AG04450 (cell line): Measurements from ENCODE around the gene CARD8. TPM values are rescaled to one million over a fixed set of nuclear protein-coding genes. Genes with fewer than 3 reads are reported as not detected.
A peak's percentile ranks its signal among the peaks of the same experiment; 100 is the strongest.

Source experiments
- CTCF ChIA-PET: fragments of 300-600, 350-600 bp; formaldehyde crosslinking; extraction: SDS; loops from one replicate; lab custom pipeline; 2022; ENCODE audit warnings: antibody characterized with exemption, inconsistent platforms; lab: Charles Lee
- POLR2A ChIA-PET: fragments of 350-600 bp; formaldehyde crosslinking; extraction: SDS; loops from one replicate; lab custom pipeline; 2021; ENCODE audit warnings: antibody characterized with exemption, inconsistent platforms; lab: Yijun Ruan, JAX
- DNase-seq: peaks from one replicate; pipeline ENCODE4 v3.0.0-alpha.2; 2011; ENCODE audit warnings: low read depth, low spot score
- H3K27ac ChIP-seq: one replicate; pipeline ENCODE4 v1.5.1; 2012; ENCODE audit warnings: low read depth, low read length, control low read depth
- H3K27me3 ChIP-seq: one replicate; pipeline ENCODE4 v1.6.0; 2012; ENCODE audit warnings: low read length; ENCODE audit not compliant: control insufficient read depth, insufficient read depth
- H3K4me3 ChIP-seq: 2 replicates; pipeline ENCODE4 v1.5.1; 2011; ENCODE audit warnings: mild to moderate bottlenecking, low read depth, low read length, control low read depth
- H3K9me3 ChIP-seq: 2 replicates; pipeline ENCODE4 v1.5.1; 2012; ENCODE audit warnings: low read length; ENCODE audit not compliant: control insufficient read depth, insufficient read depth
- polyA plus RNA-seq: library from polyadenylated mRNA; depleted of rRNA; stranded (reverse); fragments of >200 nt; gene quantifications from 2 replicates; pipeline ENCODE4 v1.2.3, GENCODE V29; 2011
- TF ChIP-seq, protein P1 (sequence below): IDR thresholded peaks from 2 replicates; pipeline ENCODE4 v1.5.1; 2011; ENCODE audit warnings: low read depth, low read length, control low read depth, inconsistent platforms

CARD8 gene
- polyA plus RNA-seq, 1 experiment: 22.4 TPM

DNA sequence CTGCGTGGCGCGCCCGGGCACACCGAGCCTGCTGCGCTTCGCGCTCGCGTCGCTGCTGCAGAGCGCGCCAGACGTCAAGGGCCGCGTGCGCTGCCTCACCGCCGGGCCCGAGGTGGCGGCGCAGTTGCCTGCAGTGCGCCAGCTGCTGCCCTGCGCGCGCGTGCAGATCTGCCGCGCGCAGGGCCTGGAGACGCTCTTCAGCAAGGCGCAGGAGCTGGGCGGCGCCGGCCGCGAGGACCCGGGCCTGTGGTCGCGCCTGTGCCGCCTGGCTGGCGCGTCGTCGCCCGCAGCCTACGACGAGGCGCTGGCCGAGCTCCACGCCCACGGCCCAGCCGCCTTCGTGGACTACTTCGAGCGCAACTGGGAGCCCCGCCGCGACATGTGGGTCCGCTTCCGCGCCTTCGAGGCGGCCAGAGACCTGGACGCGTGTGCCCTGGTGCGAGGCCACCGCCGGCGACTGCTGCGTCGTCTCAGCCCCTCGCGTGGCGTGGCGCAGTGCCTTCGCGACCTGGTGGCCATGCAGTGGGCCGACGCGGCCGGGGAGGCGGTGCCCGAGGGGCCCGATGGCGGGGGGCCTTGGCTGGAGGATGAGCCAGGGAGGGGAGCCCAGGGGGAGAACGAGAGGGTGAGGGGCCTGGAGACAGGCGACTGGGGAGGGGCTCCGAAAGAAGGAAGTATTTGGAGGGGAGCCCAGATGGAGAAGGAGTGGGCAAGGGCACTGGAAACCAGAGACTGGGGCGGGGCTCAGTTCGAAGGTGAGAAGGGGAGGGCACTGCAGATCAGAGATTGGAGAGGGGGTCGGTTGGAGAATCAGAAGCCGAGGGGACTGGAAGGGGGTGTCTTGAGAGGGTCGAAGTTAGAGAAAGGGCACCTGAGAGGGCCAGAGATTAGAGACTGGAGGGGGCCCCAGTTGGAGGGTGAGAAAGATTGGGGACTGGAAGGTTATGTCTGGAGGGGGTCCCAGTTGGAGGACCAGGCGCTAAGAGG, 60.6 kb downstream of the CARD8 start:
- Histone ChIP-seq H3K9me3 (no peaks in the 10 kb centered on the region; the same call in none of the 2 replicates), H3K4me3 (no peak overlapping the region), H3K27me3 (no peaks in the 10 kb centered on the region), H3K27ac (no peak overlapping the region)
- no peak for DNase-seq
- ChIA-PET CTCF (interaction anchor here (0.6 to 1.5 kb wide), 9 partner anchors 9 to 354 kb away, joined by 3 to 27 read pairs (median 6); partner anchors contain the start of genes LIG1 and ZSWIM9), POLR2A (no interaction called here)
- TF ChIP-seq, protein P1, sequence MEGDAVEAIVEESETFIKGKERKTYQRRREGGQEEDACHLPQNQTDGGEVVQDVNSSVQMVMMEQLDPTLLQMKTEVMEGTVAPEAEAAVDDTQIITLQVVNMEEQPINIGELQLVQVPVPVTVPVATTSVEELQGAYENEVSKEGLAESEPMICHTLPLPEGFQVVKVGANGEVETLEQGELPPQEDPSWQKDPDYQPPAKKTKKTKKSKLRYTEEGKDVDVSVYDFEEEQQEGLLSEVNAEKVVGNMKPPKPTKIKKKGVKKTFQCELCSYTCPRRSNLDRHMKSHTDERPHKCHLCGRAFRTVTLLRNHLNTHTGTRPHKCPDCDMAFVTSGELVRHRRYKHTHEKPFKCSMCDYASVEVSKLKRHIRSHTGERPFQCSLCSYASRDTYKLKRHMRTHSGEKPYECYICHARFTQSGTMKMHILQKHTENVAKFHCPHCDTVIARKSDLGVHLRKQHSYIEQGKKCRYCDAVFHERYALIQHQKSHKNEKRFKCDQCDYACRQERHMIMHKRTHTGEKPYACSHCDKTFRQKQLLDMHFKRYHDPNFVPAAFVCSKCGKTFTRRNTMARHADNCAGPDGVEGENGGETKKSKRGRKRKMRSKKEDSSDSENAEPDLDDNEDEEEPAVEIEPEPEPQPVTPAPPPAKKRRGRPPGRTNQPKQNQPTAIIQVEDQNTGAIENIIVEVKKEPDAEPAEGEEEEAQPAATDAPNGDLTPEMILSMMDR: no peak

DNA sequence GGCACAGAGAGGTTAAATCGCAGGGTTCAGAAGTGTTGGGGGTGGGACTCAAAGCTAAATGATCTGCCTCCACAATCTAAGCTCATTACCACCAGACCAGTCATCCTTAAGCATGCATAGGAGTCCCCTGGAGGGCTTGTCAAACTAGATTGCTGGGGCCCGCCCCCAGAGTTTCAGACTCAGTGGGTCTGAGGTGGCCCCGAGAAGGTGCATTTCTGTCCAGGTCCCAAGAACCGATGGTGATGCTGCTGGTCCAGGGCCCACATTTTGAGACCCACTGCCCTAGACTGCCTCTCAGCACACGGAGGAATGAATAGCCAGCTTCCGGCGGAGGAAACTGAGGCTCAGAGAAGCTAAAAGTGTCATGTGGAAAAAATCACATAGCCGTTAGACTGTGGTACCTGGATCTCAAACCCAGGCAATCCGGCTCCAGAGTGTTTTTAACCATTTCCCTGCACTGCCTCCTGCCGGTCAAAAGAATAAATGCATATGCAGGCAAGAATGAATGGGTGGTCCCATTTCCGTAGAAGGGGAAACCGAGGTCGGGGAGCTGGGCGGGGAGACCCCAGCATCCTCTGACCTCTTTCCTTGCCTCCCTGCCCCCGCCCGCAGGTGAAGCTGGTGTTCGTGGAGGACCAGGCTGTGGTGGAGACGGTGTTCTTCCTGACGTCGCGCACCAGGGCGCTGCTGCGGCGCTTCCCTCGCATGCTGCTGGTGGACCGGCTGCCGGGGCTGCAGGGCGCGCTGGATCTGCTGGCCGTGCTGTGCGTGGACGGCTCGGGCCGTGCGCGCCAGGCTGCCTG, 61.5 kb downstream of the CARD8 start:
- H3K27ac ChIP-seq: no peak overlapping the region
- H3K27me3 ChIP-seq: no peaks in the 10 kb centered on the region
- no peak for DNase-seq
- peaks cover 2% of the 10 kb centered on the region for H3K9me3 ChIP-seq
- POLR2A ChIA-PET: no interaction called here
- H3K4me3 ChIP-seq: no peak overlapping the region
- TF ChIP-seq, protein P1: peak; percentile 64
- CTCF ChIA-PET: interaction anchor here (0.6 to 1.5 kb wide), 12 partner anchors 9 to 353 kb away, joined by 3 to 27 read pairs (median 6); partner anchors contain the start of genes LIG1 and ZSWIM9

DNA sequence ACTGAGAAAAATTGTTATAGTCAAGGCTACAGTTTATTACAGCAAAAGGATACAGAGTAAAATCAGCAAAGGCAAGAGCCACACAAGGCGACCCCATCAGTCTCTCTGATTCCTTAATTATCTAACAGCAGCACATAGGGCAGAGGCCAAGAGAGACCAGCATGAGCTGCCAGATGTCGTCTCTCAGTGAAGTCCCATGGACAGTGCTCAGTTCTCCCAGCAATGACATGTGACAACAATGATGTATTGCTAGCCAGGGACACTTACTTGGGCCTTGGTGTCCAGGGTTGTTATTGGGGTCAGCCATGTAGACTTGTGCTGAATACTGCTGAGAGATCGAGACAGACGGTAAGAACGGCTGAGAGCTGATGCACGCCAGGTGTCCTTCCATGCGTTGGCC, 63.0 kb downstream of the CARD8 start:
- Histone ChIP-seq H3K9me3 (peaks cover 3% of the 10 kb centered on the region), H3K27me3 (no peaks in the 10 kb centered on the region), H3K4me3 (no peak overlapping the region), H3K27ac (no peak overlapping the region)
- TF ChIP-seq, protein P1: no peak
- no peak for DNase-seq
- POLR2A ChIA-PET: no interaction called here
- CTCF ChIA-PET: no interaction called here

DNA sequence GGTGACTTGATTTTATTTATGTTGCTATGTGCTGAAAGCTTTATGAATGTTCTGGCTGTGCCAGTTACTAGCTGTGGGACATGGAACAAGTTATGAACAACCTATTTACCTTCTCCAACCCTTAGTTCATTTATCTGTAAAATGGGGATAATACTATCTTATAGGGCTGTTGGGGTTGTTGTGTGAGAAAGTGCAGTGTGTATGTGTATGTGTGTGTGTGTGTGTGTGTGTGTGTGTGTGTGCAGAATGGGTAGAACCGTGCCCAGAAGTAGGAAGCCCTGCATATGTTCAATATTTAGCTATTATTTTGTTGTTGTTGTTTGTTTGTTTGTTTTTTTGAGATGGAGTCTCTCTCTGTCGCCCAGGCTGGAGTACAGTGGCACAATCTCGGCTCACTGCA, 64.8 kb downstream of the CARD8 start:
- H3K4me3 ChIP-seq: no peak overlapping the region
- no peak overlapping the region for H3K27ac ChIP-seq
- DNase-seq: no peak
- no peaks in the 10 kb centered on the region for H3K27me3 ChIP-seq
- POLR2A ChIA-PET: interaction anchor here (1.0 kb wide), 1 partner anchor 13 kb away, joined by 3 read pairs; no protein-coding TSS in a partner anchor
- peaks cover 3% of the 10 kb centered on the region for H3K9me3 ChIP-seq
- CTCF ChIA-PET: interaction anchor here (1.0 to 1.7 kb wide), 3 partner anchors 10 to 13 kb away, joined by 4 to 6 read pairs (median 4); no protein-coding TSS in a partner anchor
- TF ChIP-seq, protein P1: no peak
